ENCODE measurements around the gene MPP2.

- TF ChIP-seq RAD21 (conservative IDR thresholded peaks at IDR 0.05) (no peak), CTCF (IDR thresholded peaks at IDR 0.05; ENCODE audit: poor library complexity, severe bottlenecking) (no peak)
Observed at GRCh38 chr17:43928609-43929008, 21.3 kb upstream of the MPP2 start.
